ENCODE measurements around the gene TAS2R1. TPM values are rescaled to one million over a fixed set of nuclear protein-coding genes. Genes with fewer than 3 reads are reported as not detected.

The TAS2R1 gene
- polyA plus RNA-seq, 1 donor = not detected

- no peak for DNase-seq
Measured at GRCh38 chr5:9587135-9587534, 43.0 kb downstream of the TAS2R1 start.

- no peak for DNase-seq
Measured at GRCh38 chr5:9582406-9582805, 47.7 kb downstream of the TAS2R1 start.

Other genes starting within 250 kb of the TAS2R1 start
- 27.5 TPM for gene SEMA5A, start 84.3 kb downstream of the TAS2R1 start, polyA plus RNA-seq (ENCODE audit: insufficient read length)